Subcutaneous adipose tissue (tissue), 4 donors: ENCODE data around the gene PFDN1. TPM values are rescaled to one million over a fixed set of nuclear protein-coding genes. Genes with fewer than 3 reads are reported as not detected.

Source experiments
- total RNA-seq, 4 donors: library from RNA; depleted of rRNA; stranded (reverse); fragments of >200 nt; gene quantifications; one replicate each; pipeline ENCODE4 v1.1.0, GENCODE V29; 2016
- TF ChIP-seq, protein P1 (sequence below): fragments of 450-650 bp; IDR thresholded peaks from one replicate; pipeline ENCODE4 v1.5.1; 2016; ENCODE audit warnings: low read depth, mild to moderate bottlenecking, control low read depth, antibody characterized with exemption, moderate library complexity

PFDN1 gene
- total RNA-seq, 4 donors from 2014 or later: 70.2 to 116 (median 90.9) TPM

DNA sequence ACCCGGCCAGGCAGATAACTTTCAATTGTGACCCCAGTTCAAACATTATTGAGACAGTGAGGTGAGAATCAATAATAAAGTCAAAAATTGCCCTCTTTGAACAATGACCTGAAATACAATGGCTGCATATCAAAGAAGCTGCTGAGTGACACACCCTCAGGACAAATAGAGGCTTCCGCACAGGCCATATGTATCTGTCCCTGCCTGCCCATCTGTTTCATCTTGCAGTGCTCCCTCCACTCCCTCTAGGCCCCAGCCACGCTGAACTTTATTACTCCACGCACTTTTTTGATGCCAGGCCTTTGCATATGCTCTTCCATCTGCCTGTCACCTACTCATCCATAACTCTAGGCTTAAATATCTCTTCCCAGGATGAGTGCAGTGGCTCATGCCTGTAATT, 15.9 kb upstream of the PFDN1 start:
- TF ChIP-seq, protein P1, sequence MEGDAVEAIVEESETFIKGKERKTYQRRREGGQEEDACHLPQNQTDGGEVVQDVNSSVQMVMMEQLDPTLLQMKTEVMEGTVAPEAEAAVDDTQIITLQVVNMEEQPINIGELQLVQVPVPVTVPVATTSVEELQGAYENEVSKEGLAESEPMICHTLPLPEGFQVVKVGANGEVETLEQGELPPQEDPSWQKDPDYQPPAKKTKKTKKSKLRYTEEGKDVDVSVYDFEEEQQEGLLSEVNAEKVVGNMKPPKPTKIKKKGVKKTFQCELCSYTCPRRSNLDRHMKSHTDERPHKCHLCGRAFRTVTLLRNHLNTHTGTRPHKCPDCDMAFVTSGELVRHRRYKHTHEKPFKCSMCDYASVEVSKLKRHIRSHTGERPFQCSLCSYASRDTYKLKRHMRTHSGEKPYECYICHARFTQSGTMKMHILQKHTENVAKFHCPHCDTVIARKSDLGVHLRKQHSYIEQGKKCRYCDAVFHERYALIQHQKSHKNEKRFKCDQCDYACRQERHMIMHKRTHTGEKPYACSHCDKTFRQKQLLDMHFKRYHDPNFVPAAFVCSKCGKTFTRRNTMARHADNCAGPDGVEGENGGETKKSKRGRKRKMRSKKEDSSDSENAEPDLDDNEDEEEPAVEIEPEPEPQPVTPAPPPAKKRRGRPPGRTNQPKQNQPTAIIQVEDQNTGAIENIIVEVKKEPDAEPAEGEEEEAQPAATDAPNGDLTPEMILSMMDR: no peak

DNA sequence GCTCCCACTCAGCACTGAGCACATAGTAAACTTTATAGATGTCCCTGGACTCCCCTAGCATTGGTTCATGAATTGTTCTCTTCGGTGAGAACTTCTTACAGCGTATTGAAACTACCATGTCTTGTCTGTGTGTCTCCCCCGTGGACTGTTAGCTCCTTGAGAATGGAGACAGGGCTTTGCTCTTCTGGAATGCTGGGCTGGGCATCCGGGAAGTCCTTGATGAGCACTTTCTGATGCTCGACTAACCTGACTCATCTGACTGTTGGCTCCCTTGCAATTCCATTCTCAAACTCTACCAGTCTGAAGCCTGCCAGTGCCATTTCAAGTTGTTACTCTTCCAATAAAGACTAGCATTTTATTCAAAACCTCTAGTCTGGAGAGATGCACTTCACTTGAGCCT, 15.0 kb upstream of the PFDN1 start:
- TF ChIP-seq, protein P1: no peak

DNA sequence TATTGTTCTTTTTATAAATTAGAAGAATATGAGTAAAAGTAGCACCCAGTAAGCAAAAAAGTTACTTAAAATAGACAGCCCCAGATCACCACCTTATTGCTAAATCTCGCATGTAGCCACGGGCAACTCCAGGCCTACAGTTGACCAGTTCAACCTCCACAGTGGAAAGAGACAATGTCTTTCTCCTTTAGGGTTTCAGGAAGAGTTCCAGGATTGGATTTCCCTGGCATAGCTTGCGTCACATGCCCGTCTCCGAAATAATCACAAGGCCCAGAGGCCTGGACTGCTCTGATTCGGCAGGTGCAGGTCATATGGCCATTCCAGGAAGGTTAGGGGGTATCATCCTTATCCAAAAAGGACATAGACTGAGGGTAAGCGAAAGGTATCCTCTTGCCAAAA, 9.9 kb upstream of the PFDN1 start:
- TF ChIP-seq, protein P1: no peak

DNA sequence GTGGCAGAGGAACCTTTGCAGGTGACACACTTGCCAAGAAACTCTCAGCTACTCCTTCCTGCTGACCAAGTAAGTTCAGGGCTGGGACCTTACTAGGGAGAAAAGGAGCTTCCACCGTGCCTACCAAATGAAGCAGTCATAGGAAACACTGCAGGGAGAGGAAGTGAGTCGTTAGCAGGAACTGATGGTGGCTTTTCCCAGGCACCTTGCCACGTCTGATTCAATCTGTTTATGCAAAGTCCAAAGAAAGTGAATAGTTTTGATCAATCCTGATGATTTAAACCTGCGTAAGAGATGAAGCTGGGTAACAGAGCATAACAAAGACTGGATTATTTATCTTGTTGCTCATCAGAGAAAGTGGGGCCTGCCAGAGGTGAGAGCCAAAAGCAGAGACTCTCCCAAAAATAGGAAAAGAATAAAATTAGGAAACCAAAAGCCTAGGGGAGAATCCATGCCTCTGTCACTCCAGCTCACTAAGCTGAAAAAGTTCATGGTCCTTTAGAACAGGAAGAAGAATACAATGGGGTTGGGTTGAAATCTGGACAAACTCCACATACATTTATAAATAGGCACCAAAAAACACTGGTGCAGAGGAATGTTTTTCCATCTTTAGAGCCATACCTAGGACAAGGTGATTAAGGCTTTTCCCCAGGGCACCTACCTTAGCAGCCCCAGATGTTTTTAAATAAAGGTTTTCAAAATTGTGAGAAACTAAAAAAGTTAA, 9.3 kb upstream of the PFDN1 start:
- TF ChIP-seq, protein P1: no peak

DNA sequence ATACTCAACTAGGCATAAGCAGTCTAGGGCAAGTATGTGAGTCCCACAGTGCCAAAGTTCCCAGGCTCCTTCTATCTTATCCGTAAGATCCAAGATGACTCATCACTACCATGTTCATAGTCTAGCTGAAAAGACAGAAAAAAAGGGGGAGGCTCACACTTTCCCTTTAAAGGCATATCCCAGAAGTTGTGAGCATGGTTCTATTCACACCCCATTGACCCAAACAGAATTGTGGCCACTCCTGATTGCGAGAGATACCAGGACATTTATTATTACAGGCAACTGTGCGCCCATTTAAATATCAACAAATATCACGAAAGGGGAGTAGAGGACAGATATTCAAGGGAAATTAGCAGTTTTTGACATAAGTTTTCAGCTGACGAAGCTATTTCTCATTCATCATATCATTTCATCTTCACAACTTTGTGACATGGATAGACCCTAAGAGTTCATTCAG, 8.1 kb upstream of the PFDN1 start:
- TF ChIP-seq, protein P1: no peak

DNA sequence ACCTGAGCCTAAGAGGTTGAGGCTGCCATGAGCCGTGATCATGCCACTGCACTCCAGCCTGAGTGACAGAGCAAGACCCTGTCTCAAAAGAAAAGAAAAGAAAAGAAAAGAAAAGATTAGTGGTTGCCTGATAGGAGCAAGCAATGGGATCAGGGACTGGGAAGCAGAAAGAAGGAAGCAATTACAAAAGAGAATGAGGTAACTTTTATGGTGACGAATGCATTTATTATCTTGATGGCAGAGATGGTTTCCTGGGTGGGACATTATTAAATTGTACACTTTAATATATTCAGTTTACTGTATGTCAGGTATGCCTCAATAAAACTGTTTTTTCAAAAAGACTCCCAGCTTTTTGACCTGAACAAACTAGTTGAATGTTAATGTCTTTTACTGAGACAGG, 7.5 kb upstream of the PFDN1 start:
- TF ChIP-seq, protein P1: no peak

DNA sequence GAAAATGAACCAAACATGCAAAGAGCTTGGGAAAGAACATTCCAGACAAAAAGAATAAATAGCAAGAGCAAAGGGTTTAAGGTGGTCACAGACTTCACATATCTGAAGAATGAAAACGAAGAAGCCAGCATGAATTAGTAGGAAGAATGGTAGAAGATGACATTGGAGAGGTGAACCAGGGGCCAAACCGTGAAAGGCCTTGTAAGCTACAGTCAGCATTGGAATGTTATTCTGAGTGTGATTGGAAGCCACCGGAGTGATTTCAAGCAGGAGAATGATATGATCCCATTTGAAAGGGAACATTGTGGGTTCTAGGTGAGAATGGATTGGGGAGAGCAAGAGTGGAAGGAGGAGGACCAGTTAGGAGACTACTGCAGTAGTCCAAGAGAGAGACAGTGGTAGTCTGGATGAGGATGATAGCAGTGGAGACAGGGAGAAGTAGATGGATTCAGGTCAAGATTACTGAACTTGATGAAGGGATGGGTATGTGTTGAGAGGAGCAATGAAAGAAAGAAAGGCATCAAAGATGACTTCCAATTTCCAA, 6.9 kb upstream of the PFDN1 start:
- TF ChIP-seq, protein P1: no peak
